IMR-90 (cell line): ENCODE results near the gene CFAP221. TPM values are rescaled to one million over a fixed set of nuclear protein-coding genes. Genes with fewer than 3 reads are reported as not detected.

Experiments
- ATAC-seq: fragments of 200-7000 bp; cut with Tn5 transposase; 2 replicates; pipeline ENCODE4 v1.9.1; 2020; ENCODE audit warnings: low read depth, mild to moderate bottlenecking, moderate library complexity
- BruUV-seq: library from RNA; stranded (reverse); fragments of 400-500 nt; replicated peaks from 2 replicates; lab custom pipeline; 2021; lab: Mats Ljungman, UMichigan
- CTCF ChIA-PET: fragments of 300-600 bp; formaldehyde crosslinking; extraction: SDS; loops from one replicate; lab custom pipeline; 2021; ENCODE audit warnings: antibody characterized with exemption; lab: Yijun Ruan, JAX
- POLR2A ChIA-PET: fragments of 300-600 bp; sonication (Branson Sonifier 250); formaldehyde crosslinking; loops from one replicate; lab custom pipeline; 2022; ENCODE audit warnings: antibody characterized with exemption; ENCODE audit not compliant: unreplicated experiment; lab: Charles Lee
- DNase-seq: peaks from one replicate; pipeline ENCODE4 v3.0.0; 2013
- H2AFZ ChIP-seq: replicated peaks from 2 replicates; pipeline ENCODE3; 2013; ENCODE audit warnings: low read length, mild to moderate bottlenecking; ENCODE audit not compliant: poor library complexity
- H2AK5ac ChIP-seq: 2 replicates; pipeline ENCODE4 v1.6.1; 2013; ENCODE audit warnings: low read depth, low read length, inconsistent platforms
- H2AK9ac ChIP-seq: replicated peaks from 2 replicates; pipeline ENCODE3; 2013; ENCODE audit warnings: mild to moderate bottlenecking, low read depth, low read length, moderate library complexity; ENCODE audit not compliant: poor library complexity
- H2BK120ac ChIP-seq: 2 replicates; pipeline ENCODE4 v1.6.1; 2013; ENCODE audit warnings: low read depth, low read length, inconsistent platforms
- H2BK15ac ChIP-seq: 3 replicates; pipeline ENCODE4 v1.6.1; 2013; ENCODE audit warnings: low read depth, low read length, inconsistent platforms
- H2BK20ac ChIP-seq: 2 replicates; pipeline ENCODE4 v1.6.1; 2013; ENCODE audit warnings: low read depth, mild to moderate bottlenecking, inconsistent platforms, low read length, moderate library complexity
- H2BK5ac ChIP-seq: 2 replicates; pipeline ENCODE4 v1.6.1; 2013; ENCODE audit warnings: mild to moderate bottlenecking, low read depth, low read length, inconsistent platforms; ENCODE audit not compliant: poor library complexity, severe bottlenecking
- H3K14ac ChIP-seq: replicated peaks from 2 replicates; pipeline ENCODE4 v1.6.1; 2013; ENCODE audit warnings: low read depth, low read length, inconsistent platforms
- H3K18ac ChIP-seq: 2 replicates; pipeline ENCODE4 v1.6.1; 2013; ENCODE audit warnings: low read depth, low read length, control low read depth
- H3K23ac ChIP-seq: 2 replicates; pipeline ENCODE4 v1.6.1; 2013; ENCODE audit warnings: low read depth, low read length, inconsistent platforms
- H3K27ac ChIP-seq: 2 replicates; pipeline ENCODE4 v1.5.1; 2013; ENCODE audit warnings: mild to moderate bottlenecking, control low read depth, low read length; ENCODE audit not compliant: insufficient read depth
- H3K27me3 ChIP-seq: 2 replicates; pipeline ENCODE4 v1.6.1; 2013; ENCODE audit warnings: low read length; ENCODE audit not compliant: control insufficient read depth, insufficient read depth
- H3K36me3 ChIP-seq: 2 replicates; pipeline ENCODE4 v1.6.1; 2013; ENCODE audit warnings: low read length, mixed read lengths; ENCODE audit not compliant: control insufficient read depth, insufficient read depth
- H3K4ac ChIP-seq: 2 replicates; pipeline ENCODE4 v1.6.1; 2013; ENCODE audit warnings: low read depth, low read length, inconsistent platforms
- H3K4me1 ChIP-seq: 2 replicates; pipeline ENCODE4 v1.6.1; 2013; ENCODE audit warnings: low read length, mixed read lengths; ENCODE audit not compliant: control insufficient read depth, insufficient read depth
- H3K4me2 ChIP-seq: 2 replicates; pipeline ENCODE4 v1.6.1; 2013; ENCODE audit warnings: low read depth, mild to moderate bottlenecking, control low read depth, low read length, moderate library complexity
- H3K4me3 ChIP-seq: 2 replicates; pipeline ENCODE4 v1.5.1; 2013; ENCODE audit warnings: low read depth, mild to moderate bottlenecking, control low read depth, low read length, moderate library complexity; ENCODE audit not compliant: insufficient read depth
- H3K56ac ChIP-seq: 2 replicates; pipeline ENCODE4 v1.6.1; 2013; ENCODE audit warnings: low read length, inconsistent platforms; ENCODE audit not compliant: insufficient read depth; ENCODE audit errors: extremely low read depth
- H3K79me1 ChIP-seq, 2 experiments: 2 replicates each; pipeline ENCODE4 v1.6.1; 2013; ENCODE audit warnings: low read length in 2 of 2, inconsistent platforms in 1 of 2, low read depth in 1 of 2
- H3K9ac ChIP-seq: 2 replicates; pipeline ENCODE4 v1.6.1; 2013; ENCODE audit warnings: low read depth, low read length, control low read depth
- H3K9me1 ChIP-seq: 2 replicates; pipeline ENCODE4 v1.6.1; 2013; ENCODE audit warnings: low read length, inconsistent platforms; ENCODE audit not compliant: insufficient read depth
- H3K9me3 ChIP-seq: 2 replicates; pipeline ENCODE4 v1.6.1; 2013; ENCODE audit warnings: low read length; ENCODE audit not compliant: control insufficient read depth, insufficient read depth
- H4K20me1 ChIP-seq: 2 replicates; pipeline ENCODE4 v1.6.1; 2013; ENCODE audit warnings: low read length, inconsistent platforms; ENCODE audit not compliant: insufficient read depth
- H4K5ac ChIP-seq: 2 replicates; pipeline ENCODE4 v1.6.1; 2013; ENCODE audit warnings: mild to moderate bottlenecking, low read depth, low read length, control low read depth
- H4K8ac ChIP-seq, 2 experiments: 2 replicates each; pipeline ENCODE4 v1.6.1; 2013; ENCODE audit warnings: low read depth in 2 of 2, low read length in 2 of 2, control low read depth in 1 of 2, inconsistent platforms in 1 of 2
- H4K91ac ChIP-seq: 2 replicates; pipeline ENCODE4 v1.6.1; 2013; ENCODE audit warnings: low read depth, low read length, inconsistent platforms; ENCODE audit not compliant: insufficient read depth
- BHLHE40 ChIP-seq: fragments of 150-350 bp; IDR thresholded peaks from 2 replicates; pipeline ENCODE4 v1.6.1; 2016; ENCODE audit warnings: mild to moderate bottlenecking, low read depth, low read length
- CEBPB ChIP-seq: IDR thresholded peaks from 2 replicates; pipeline ENCODE4 v1.6.1; 2012; ENCODE audit warnings: low read depth, low read length, improper control_type of control experiment
- ELK1 ChIP-seq: fragments of 150-350 bp; IDR thresholded peaks from 2 replicates; pipeline ENCODE4 v1.6.1; 2016; ENCODE audit warnings: low read depth, mild to moderate bottlenecking, low read length, moderate library complexity, borderline replicate concordance
- NFE2L2 ChIP-seq: fragments of 150-350 bp; IDR thresholded peaks from 2 replicates; pipeline ENCODE4 v1.6.1; 2016; ENCODE audit warnings: low read depth, mild to moderate bottlenecking, low read length
- POLR2A ChIP-seq: IDR thresholded peaks from 2 replicates; pipeline ENCODE4 v1.6.1; 2012; ENCODE audit warnings: mild to moderate bottlenecking, low read depth, low read length
- RAD21 ChIP-seq: IDR thresholded peaks from 2 replicates; pipeline ENCODE4 v1.6.1; 2012; ENCODE audit warnings: low read length, improper control_type of control experiment
- USF2 ChIP-seq: fragments of 150-350 bp; IDR thresholded peaks from 2 replicates; pipeline ENCODE4 v1.6.1; 2017; ENCODE audit warnings: mild to moderate bottlenecking, antibody characterized with exemption, low read length, low read depth
- WGBS, 2 experiments: methylation state at CpG; one replicate each; pipeline versions ENCODE4 v1.1.5 to v1.1.7; 2013; ENCODE audit warnings: missing lambda C conversion rate in 2 of 2; ENCODE audit not compliant: insufficient read length in 1 of 2; ENCODE audit errors: extremely low coverage in 2 of 2; 5-methylcytosine and 5-hydroxymethylcytosine counted together
- dilution Hi-C: fragments of 300-500 bp; cut with HindIII; formaldehyde crosslinking; loops from one replicate; pipeline ENCODE4 v1.14.3; 2018; ENCODE audit warnings: low sequenced_read_pairs; ENCODE audit not compliant: unreplicated experiment
- in situ Hi-C: fragments of 300-500 bp; cut with MboI; formaldehyde crosslinking; loops from 3 replicates; pipeline ENCODE4 v1.14.3; 2019; ENCODE audit warnings: low sequenced_read_pairs, inconsistent platforms, mixed read lengths
- intact Hi-C: fragments of 100-400 bp; cut with micrococcal nuclease; formaldehyde crosslinking; loops from 2 replicates; pipeline ENCODE4 v1.10.0; 2022
- polyA plus RNA-seq, 3 experiments: library from polyadenylated mRNA; depleted of rRNA; stranded (reverse); fragments of >200 nt; gene quantifications; 2 replicates each; pipeline ENCODE4 v1.2.3, GENCODE V29; 2012; ENCODE audit warnings: low replicate concordance in 1 of 3
- total RNA-seq: library from RNA; depleted of rRNA; stranded (reverse); fragments of >200 nt; gene quantifications from 2 replicates; pipeline ENCODE4 v1.2.3, GENCODE V29; 2012

Gene CFAP221
- total and polyA plus RNA-seq, 2 of the 4 experiments (the other 2 are of a cell fraction) = not detected

GRCh38 chr2:119681868-119682220 lies 137.6 kb downstream of the CFAP221 start:
- WGBS, 2 experiments = 67% methylated on average over 1 of the region's 4 CpGs; no CpG with 5 or more reads in 1 of the 2 experiments
- H2BK120ac ChIP-seq = no peak overlapping the region
- H3K4me3 ChIP-seq = no peak overlapping the region
- ATAC-seq (no peak), DNase-seq (no peak)
- no peaks in the 10 kb centered on the region for H3K9me3 ChIP-seq
- intact Hi-C loops = no loop called here
- no peak overlapping the region for H3K27ac ChIP-seq
- no peak overlapping the region for H2BK5ac ChIP-seq
- H3K4ac ChIP-seq = no peak overlapping the region
- no peak overlapping the region for H2AFZ ChIP-seq
- H2BK15ac ChIP-seq = no peak overlapping the region
- peaks cover 12 to 23% of the 10 kb centered on the region in 2 experiments; a peak in 3 of 4 replicates for H3K79me1 ChIP-seq
- TF ChIP-seq USF2 (no peak), POLR2A (no peak), ELK1 (no peak), BHLHE40 (no peak), CEBPB (no peak), RAD21 (no peak), NFE2L2 (no peak)
- BruUV-seq = no TSS peak
- peaks cover 4% of the 10 kb centered on the region; the same call in 1 of the 2 replicates for H3K9me1 ChIP-seq
- no peak overlapping the region for H3K23ac ChIP-seq
- no peak overlapping the region for H2BK20ac ChIP-seq
- H3K4me1 ChIP-seq = peaks cover 5% of the 10 kb centered on the region; the same call in 1 of the 2 replicates
- no peak overlapping the region for H4K91ac ChIP-seq
- H3K27me3 ChIP-seq = no peaks in the 10 kb centered on the region
- no peak overlapping the region for H3K18ac ChIP-seq
- no peak overlapping the region for H3K14ac ChIP-seq
- no peak overlapping the region for H2AK9ac ChIP-seq
- ChIA-PET CTCF (interaction anchor here (0.6 kb wide), 1 partner anchor 171 kb away, joined by 6 read pairs; no protein-coding TSS in a partner anchor), POLR2A (no interaction called here)
- dilution Hi-C loops = no loop called here
- H3K9ac ChIP-seq = no peak overlapping the region
- in situ Hi-C loops = no loop called here
- H4K5ac ChIP-seq = no peak overlapping the region
- H3K56ac ChIP-seq = no peak overlapping the region
- no peak overlapping the region for H4K8ac ChIP-seq
- H3K4me2 ChIP-seq = no peak overlapping the region
- H3K36me3 ChIP-seq = peaks cover 3% of the 10 kb centered on the region; the same call in 1 of the 2 replicates
- no peak overlapping the region for H2AK5ac ChIP-seq
- no peaks in the 10 kb centered on the region for H4K20me1 ChIP-seq
